Epithelial cell of proximal tubule (primary cell): Measurements from ENCODE around the gene RNF157. TPM values are rescaled to one million over a fixed set of nuclear protein-coding genes. Genes with fewer than 3 reads are reported as not detected.
"Not testable (repeated sequence)": the region's sequence is repeated elsewhere in the genome, so short reads cannot be mapped to it uniquely, and the experiment has no call there.

Source experiments
- DNase-seq: peaks from one replicate; pipeline ENCODE4 v3.0.0-alpha.2; 2011; ENCODE audit warnings: low read depth
- H3K4me3 ChIP-seq: 2 replicates; pipeline ENCODE4 v1.5.1; 2011; ENCODE audit warnings: low read depth, mild to moderate bottlenecking, low read length
- total RNA-seq: library from RNA; depleted of rRNA; stranded (reverse); fragments of >200 nt; gene quantifications from 2 replicates; pipeline ENCODE4 v1.2.3, GENCODE V29; 2015
- TF ChIP-seq, protein P1 (sequence below): conservative IDR thresholded peaks from 2 replicates; pipeline ENCODE4 v1.5.1; 2012; ENCODE audit warnings: low read depth, mild to moderate bottlenecking, low read length

The RNF157 gene
- total RNA-seq, 1 donor from 2014 or later, result 10.0 TPM

DNA sequence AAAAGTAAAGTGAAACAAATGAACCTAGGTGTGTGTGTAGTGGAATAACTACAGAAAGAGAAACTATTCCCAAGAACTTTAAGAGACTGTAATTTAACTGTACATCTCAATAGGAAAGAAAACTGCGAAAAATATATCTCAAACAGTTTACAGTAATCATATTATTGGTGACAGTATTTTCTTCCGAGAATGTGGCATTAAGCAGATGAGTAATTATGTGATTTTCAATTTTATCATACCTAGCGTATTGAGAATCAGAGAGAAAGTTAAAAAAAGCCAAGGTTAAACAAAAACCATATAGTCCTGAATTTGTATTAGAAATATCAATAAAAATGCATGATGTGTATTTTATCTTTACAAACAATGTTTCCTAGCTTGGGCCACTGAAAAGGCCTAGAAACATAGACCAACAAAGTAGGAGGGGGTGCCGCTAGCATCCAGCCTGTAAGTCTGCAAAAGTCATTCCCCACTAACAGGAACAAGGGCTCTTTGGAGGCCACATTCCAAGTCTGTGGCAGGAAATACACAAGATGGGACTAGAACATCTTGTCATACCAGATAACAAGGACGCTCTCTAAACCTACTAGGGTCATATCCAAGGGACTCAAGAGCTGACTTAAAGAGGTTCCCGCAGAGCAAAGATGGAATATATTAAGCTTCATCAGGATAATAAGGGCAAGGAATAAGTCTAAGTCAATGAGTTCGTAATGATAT is 20.5 kb downstream of the RNF157 start:
- TF ChIP-seq, protein P1, sequence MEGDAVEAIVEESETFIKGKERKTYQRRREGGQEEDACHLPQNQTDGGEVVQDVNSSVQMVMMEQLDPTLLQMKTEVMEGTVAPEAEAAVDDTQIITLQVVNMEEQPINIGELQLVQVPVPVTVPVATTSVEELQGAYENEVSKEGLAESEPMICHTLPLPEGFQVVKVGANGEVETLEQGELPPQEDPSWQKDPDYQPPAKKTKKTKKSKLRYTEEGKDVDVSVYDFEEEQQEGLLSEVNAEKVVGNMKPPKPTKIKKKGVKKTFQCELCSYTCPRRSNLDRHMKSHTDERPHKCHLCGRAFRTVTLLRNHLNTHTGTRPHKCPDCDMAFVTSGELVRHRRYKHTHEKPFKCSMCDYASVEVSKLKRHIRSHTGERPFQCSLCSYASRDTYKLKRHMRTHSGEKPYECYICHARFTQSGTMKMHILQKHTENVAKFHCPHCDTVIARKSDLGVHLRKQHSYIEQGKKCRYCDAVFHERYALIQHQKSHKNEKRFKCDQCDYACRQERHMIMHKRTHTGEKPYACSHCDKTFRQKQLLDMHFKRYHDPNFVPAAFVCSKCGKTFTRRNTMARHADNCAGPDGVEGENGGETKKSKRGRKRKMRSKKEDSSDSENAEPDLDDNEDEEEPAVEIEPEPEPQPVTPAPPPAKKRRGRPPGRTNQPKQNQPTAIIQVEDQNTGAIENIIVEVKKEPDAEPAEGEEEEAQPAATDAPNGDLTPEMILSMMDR, result no peak
- H3K4me3 ChIP-seq, result no peak overlapping the region
- DNase-seq, result no peak

DNA sequence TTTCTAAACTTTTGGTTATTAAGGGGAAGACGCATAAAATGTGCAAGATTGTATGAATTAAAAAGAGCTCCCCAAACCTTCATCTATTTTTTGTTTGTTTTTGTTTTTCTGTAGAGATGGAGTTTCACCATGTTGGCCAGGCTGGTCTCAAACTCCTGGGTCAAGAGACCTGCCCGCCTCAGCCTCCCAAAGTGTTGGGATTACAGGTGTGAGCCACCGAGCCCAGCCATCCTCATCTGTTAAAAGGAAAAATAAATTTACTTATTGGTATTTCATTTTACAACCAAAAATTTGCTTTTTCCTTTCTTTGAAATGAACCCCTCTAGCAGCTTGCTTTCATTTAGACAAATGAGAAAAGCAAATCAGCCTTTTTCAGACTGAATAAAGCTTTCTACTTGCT is 23.2 kb downstream of the RNF157 start:
- no peak overlapping the region for H3K4me3 ChIP-seq
- TF ChIP-seq, protein P1, result no peak
- DNase-seq, result no peak

DNA sequence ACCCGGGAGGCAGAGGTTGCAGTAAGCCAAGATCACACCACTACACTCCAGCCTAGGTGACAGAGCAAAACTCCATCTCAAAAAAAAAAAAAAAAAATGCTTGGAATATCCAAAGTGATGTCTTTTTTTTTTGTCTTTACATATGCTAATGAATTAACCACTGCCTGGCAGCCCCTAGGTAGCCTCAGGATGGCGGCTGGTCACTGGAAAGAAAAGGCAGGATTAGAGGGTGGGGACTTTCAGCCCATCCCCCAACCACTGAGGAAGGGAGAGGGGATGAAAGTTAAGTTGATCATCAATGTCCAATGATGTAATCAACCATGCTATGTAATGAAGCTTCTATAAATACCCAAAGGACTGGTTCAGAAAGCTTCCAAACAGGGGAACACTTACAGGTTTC is 26.8 kb downstream of the RNF157 start:
- DNase-seq, result no peak
- TF ChIP-seq, protein P1, result no peak
- no peak overlapping the region for H3K4me3 ChIP-seq

DNA sequence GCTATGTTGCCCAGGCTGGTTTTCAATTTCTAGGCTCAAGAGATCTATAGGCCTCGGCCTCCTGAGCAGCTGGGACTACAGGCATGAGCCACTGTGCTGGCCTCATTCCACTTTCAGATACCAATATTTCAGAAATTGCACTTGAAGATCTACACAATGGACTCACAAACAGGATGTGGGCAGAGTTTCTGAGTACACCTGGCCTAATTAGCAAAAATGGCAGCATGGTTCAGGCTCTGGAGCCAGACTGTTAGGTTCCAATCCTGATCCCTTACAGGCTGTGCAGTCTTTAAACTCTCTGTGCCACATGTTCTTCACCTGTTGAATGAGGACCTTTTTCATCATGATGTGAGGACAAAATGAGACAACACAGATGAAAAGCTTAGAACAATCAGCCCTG is 32.2 kb downstream of the RNF157 start:
- TF ChIP-seq, protein P1, result no peak
- H3K4me3 ChIP-seq, result no peak overlapping the region
- DNase-seq, result no peak

DNA sequence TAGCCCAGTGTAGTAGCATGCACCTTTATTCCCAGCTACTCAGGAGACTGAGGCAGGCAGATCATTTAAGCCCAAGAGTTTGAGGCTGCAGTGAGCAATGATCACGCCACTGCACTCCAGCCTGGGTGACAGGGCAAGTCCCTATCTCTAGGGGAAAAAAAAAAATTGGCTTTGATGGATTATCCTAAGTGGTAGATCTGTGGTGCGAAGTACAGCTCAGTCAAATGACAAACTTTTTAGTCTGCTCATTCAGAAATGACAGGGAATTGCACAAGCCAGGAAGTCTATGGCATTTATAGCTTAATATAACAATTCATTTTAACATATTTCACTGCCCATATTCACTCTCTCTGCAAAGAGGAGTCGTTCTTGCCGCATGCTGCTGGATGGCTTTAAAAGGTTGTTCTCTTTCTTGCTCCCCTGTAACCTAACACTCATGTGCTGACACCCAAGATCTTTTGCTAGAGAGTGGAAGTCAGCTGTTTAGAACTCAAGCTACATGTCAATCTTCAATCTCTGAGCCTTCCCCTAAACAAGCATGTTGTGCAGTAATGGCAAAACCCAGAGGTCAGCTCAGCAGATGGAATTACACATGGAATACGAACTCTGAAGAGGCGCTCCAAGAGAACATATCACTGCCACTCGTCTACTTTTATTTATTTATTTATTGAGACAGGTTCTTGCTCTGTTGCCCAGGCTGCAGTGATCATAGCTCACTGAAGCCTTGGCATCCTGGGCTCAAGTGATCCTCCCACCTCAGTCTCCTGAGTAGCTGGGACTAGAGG is 32.8 kb downstream of the RNF157 start:
- H3K4me3 ChIP-seq, result no peak overlapping the region
- TF ChIP-seq, protein P1, result no peak
- no peak for DNase-seq

DNA sequence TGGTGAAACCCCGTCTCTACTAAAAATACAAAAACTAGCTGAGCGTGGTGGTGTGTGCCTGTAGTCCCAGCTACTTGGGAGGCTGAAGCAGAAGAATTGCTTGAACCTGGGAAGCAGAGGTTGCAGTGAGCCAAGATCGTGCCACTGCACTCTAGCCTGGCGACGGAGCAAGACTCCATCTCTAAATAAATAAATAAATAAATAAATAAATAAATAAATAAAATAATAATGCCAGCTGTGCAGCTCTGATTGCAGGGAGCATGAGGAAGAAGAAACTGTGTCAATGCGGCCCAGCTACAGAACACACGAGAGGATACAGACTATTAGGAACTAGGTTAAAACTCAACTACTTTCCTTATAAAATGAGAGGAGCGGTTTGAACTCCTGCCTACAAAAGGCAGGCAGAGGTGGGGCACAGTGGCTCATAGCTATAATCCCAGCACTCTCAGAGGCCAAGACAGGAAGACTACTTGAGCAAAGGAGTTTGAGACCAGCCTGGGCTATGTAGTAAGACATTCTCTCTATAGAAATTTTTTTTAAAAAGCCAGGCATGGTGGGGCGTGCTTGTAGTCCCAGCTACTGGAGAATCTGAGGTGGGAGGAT is 34.6 kb downstream of the RNF157 start:
- DNase-seq, H3K4me3 ChIP-seq: not testable (repeated sequence)

DNA sequence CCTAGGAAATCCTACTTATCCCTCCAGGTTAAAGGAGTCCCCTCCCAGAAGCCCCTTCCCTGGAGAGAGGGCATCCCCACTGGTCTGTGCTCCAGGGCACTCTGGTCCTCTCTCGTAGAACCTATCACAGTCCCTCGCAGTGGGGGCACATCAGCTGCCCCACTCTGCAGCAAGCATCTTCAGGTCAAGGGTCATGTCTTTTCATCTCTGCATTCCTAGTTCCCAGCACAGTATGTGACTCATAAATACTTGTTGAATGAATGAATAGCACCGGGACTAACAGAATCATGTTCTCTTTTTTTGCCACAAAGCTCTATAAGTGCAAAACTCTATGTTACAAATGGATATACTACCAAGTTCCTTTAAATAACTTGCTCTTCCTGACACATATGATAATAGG is 36.0 kb downstream of the RNF157 start:
- TF ChIP-seq, protein P1, result no peak
- no peak for DNase-seq
- no peak overlapping the region for H3K4me3 ChIP-seq
